ENCODE results near the gene KCNG1.

GRCh38 chr20:51013577-51014330 lies 9.2 kb downstream of the KCNG1 start:
- TF ChIP-seq POLR2A (IDR thresholded peaks at IDR 0.05) (no peak), CTCF (IDR thresholded peaks at IDR 0.05) (no peak)

Data from esophagus squamous epithelium (tissue), 4 donors.